KBM-7 (cell line): ENCODE measurements around the gene SPR.
"Not testable (repeated sequence)": the region's sequence is repeated elsewhere in the genome, so short reads cannot be mapped to it uniquely, and the experiment has no call there.

ENCODE experiments used
- DNase-seq: peaks from one replicate; pipeline ENCODE4 v3.0.0-alpha.2; 2015
- in situ Hi-C: fragments of 300-500 bp; cut with MboI; formaldehyde crosslinking; loops from 2 replicates; pipeline ENCODE4 v1.14.3; 2020; ENCODE audit warnings: low sequenced_read_pairs, low pct_unique_long_range_greater_than_20kb, mixed read lengths

Gene SPR

DNA sequence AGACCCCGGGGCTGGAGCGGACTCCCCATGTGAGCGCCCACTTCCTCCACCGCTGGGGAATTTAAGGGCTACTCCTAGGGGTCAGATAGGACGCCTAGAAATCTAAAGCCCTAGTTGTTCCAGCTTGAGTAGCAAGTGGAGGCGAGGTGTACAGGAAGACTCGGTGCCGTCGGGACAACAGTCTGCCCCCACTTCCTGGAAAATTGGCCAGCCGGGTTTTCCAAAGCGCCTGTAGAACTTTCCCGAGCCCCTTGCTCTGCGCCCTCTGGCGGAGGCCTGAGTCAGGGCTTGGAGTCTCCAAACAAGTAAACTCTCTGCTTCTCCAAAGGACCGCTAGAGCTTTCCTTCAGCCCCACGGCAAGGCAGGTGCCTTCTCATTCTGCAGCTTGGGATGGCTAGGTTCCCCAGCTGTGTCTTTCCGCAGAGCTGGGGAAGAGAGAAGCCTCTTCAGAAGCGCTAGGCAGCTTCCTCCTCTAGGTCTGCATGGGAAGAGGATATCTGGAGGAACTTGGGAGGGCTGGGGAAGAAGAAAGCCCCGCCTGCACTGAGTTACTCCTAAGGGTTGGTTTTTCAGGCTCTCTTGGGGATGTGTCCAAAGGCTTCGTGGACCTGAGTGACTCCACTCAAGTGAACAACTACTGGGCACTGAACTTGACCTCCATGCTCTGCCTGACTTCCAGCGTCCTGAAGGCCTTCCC lies 681 bp downstream of the SPR start:
- in situ Hi-C loops: no loop called here
- peak; percentile 84 for DNase-seq

DNA sequence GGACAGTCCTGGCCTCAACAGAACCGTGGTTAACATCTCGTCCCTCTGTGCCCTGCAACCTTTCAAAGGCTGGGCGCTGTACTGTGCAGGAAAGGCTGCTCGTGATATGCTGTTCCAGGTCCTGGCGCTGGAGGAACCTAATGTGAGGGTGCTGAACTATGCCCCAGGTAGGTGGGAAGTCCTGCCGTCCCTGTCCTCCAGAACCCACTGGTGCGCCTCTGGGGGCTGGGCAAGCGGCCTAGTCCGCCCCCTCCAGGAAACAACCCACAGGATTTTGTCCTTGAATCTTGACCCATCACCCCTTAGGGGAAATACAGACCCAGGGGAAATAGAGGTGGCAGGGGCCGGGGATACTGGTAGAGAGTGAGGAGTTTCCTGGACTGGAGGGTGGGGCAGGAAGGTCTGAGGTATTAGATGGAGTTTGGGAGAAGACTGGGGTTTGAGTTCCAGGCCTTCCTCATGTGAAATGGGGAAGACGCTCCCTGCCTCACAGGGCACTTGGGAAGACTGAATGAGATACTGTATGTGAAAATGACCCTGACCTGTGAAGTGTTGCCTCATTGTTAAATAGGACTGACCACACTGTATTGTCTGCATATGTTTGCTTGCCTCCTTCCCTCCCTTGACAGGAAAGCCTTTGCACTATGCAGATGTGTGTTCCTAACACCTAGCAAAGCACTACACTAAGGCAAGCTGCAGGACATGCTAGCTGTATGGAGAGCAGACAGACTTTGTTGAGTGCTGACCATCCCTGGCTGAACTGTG lies 1.4 kb downstream of the SPR start:
- in situ Hi-C loops: no loop called here
- no peak for DNase-seq

DNA sequence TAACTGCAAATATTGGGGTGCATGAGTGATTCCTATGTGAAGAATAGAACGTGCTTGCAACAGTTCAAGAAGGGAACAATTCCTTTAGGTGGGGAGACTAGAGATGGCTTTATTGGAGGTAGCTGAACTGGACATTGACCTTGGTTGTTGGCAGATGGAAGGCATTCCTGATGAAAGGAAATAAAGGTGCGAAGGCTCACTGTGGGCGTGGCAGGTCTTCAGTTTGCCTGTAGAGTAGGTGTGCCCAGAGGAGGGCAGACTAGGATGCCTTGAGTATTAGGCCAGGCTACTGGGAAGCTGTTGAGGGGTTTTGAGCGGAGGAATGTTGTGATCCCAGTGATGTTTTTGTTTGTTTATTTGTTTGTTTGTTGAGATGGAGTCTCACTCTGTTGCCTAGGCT lies 2.8 kb downstream of the SPR start:
- in situ Hi-C loops: no loop called here

DNA sequence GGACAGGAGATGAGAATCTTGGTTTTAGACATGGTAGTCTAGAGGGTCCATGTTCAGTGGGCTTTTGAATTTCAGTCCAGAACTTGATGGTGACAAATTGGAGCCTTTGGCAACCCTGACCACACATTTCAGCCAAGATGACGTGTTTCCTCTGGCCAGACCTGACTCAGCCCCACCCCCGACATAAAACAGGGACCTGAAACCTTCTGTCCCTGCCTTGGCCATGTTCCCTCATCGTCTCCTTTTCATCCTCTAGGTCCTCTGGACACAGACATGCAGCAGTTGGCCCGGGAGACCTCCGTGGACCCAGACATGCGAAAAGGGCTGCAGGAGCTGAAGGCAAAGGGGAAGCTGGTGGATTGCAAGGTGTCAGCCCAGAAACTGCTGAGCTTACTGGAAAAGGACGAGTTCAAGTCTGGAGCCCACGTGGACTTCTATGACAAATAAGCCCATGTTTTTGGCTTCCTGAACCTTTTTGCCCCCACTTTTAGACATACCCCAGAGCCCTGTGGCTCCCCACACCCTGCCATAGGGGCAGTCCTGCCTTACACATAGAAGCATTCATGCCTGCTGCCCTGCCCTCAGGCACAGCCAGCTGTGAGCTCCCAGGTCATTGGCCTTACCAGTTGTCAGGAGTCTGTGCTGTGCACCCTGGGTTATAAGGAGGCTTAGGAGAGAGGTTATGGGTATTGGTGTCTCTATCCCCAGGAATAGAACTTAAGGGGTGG lies 4.0 kb downstream of the SPR start:
- no peak for DNase-seq
- in situ Hi-C loops: no loop called here

More for the DNA sequence above, 2.8 kb downstream of the SPR start:
- no peak for DNase-seq

DNA sequence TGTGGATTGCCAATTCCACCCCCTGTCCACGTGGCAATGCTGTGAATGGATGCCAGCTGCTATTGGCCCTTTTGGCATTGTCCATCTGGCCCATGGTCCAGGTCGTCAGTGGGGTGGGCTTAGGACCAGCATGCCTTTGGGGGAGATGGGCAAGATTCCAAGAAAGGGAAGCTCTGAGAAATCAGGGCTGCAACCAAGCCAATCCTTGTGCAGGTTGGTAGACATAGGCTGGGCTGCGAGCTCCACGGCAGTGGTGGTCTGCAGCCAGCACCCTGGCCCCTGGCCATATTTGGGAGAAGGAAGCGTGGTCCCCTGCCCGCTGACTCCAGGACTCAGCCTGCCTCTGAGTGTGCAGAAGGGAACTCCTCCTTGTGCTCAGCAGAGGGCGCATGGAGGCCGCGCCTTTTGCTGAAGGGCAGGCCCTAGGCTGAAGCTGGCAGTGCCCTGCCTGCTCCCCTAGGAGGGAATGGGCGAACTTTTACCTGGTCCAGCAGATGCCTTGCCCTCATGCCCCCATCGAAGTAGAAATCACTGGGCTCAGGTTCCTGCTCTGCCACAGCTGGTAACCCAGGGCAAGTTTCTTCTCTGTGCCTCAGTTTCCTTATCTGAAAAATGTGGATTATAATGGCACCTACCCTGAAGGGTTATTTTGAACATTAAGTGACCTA lies 5.4 kb downstream of the SPR start:
- peak; percentile 57 for DNase-seq
- in situ Hi-C loops: no loop called here

DNA sequence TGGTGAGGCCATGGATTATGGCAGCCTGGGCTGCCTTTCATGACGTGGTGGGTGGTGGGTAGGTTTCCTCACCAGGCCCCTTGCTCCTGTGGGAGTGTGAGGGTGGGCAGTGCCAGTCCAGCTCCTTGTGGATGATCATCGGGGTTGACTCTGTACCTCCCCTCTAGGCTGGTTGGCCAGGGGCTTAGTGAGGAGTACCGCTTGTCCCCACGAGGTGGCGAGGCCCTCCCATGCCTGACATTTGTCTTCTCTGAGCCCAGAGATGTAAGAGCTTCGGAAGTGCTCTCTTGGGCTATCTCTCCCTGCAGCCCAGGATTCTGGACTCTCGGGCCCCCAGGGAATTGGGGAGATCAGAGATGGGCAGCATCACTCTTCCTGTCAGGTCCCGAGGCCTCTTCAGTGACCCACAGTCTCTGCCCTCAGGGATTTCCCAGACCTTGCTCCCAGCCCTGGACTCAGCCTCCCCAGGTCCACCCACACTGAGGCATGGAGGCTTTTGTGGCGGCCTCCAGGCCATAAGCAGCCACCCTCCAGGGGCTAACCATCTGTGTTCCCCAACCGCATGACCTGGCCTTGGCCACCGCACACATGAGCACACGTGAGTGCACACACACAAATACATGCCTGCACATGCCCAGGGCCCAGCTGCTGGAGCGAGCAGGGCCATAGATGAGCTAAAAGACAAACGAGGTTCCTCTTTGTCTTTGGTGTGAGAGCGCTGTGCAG lies 6.5 kb downstream of the SPR start:
- DNase-seq: peak; percentile 74
- in situ Hi-C loops: no loop called here

DNA sequence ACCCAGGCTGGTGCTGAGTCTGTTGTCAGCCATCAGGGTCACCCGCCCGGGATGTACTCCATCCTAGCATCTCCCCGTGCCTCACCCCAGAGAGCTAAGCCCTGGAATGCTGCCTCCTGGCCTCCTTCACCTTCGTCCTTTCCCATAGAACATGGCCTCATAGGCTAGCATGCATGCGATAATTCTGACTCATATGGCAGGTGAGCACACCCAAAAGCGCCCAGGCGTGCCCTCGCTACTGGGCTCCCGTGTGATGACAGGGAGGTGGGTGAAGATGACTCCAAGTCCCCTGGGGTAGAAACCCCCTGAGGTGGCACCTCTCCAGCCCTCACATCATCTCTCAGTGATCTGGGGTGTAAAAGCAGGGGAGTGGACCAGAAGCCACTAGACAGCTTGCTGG lies 7.3 kb downstream of the SPR start:
- in situ Hi-C loops: no loop called here
- no peak for DNase-seq

DNA sequence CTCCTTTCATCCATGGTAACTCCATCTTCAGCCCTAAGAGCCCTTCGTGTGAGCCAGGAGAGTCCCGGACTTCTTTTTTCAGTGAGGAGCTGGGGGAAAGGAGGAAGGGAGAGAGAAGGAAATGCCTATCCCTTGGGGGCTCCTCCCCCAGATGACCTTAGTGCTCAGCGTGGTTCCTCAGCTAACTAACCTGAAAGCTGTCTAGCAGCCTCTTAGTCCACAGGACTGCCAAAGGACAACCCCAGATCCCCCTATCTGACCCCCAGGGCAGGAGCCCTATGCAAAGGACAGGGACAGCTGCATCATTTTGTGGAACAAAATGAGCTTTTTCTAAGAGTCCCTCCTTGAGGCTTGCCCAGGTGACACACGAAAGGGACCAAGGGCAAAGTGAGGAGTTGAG lies 7.9 kb downstream of the SPR start:
- in situ Hi-C loops: no loop called here
- DNase-seq: no peak

DNA sequence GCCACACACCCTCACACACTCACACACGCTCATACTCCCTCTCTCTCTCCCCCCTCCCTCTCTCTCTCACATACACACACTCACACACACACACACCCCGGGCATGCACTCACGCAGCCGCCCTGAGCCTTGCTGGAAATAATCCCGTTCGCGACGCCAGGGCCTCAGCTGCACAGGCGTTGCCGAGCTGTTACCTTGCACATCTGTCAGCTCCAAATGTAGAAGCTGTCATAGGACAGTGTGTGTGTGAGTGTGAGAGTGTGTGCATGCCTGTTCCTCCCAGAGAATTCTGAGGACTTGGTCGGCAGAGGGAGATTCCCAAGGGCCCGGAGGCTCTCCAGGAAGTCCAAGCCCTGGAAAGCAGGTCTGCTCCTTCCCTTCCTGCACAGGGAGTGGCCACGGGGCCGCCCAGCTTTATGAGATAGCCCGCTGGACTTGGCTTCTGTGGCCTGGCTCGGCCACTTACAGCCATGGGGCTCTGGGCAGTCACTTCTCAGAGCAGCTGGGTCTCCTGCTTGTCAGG lies 8.6 kb downstream of the SPR start:
- in situ Hi-C loops: no loop called here

DNA sequence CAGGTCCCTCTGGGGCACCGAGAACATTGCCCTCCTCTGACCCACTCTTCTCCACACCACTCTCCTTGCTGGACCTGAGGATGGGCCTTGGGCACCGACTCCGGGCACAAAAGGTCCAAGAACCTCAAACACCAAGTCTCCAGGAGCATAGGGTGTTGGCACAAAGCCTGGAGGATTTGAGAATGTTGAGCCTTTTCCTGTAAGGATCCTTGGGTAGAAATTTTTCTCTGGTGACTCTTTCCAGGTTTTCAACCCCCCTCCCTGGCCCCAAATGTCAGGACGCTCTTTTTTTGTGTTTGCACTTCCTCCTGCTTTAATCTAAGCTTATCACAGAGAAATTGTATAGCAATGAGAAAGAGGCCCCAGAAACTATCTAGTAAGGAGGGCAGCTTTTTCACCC lies 9.2 kb downstream of the SPR start:
- in situ Hi-C loops: no loop called here
- no peak for DNase-seq

More for the DNA sequence above, 8.6 kb downstream of the SPR start:
- DNase-seq: no peak

DNA sequence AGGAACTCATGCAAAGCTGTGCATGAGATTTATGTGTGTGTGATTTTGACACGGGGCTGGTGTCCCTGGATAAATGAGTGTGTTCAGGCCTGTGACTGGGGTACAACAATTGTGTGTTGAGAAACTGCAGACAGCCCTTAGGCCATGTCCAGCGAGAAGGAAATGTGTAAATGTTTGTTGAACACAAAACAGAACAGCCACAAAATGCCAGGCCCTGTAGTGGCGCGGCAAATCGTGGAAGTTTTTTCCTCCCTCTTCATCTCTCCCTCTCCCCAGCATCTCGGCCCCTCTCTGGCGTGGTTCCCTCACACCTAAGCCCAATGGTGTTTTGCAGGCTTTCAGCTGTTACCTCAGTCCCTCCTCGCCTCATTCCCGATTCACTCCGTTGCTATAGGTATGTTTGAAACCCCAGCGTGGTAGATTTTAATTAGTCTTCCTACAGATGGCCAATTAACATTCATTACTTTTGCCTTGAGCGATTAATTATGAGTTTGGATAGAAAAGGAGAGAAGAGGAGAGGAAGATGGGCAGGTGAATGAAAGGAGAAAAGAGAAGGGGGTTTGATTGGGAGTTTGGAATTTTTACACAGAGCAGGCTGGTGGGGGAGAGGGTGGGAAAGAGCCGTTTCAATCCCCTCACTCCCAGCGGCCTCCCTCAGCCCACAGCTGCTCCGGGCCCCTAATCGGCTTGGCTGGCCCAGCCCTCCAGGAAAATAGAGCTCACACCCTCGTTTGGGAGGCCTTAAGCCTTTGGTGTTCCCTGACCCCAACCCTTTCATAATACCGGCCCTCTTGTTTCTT lies 10.8 kb downstream of the SPR start:
- in situ Hi-C loops: no loop called here
- DNase-seq: no peak

DNA sequence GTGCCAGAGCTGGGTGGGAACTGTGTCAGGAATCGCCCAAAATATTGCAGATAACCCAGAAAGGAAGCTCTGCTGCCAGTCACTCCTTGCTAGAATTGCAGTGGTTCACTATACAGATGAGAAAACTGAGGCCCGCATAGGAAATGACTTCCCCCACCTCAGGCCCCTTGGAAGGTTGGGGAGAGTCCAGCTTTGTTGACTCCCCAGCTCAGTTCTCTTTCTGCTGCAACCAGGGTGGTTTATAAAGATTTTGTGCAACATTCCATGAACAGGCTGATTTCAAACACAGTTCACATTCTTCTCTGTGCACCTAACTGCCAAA lies 11.3 kb downstream of the SPR start:
- in situ Hi-C loops: no loop called here

DNA sequence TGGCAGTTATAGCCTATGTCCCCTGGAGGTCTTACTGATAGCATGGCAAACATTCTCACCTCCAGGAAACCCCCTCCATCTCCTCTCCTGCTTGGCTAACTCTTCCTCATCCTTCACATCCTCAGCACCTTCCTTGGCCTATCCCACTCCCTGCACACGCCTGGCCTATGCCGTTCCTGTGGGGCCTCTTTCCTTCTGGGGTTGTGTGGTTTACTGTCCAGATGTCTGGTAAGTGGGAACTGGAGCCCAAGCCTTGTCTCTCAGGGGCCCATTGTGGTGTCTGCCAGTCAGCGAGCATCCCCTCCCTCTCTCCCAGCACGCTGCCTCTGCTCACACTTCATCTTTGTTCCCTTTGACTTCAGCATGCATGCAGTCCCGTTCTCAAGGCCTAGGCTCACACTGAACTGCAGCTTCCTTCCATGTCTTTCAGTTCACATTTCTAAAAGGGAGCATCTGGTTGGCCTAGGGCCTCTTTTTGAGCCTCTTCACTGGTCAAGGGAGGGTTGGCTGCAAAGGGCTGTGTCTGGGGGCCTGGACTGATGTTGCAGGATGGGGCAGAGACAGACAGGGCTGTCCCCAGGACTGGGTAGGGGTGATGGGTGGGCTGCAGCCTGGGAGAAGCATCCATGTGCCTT lies 13.1 kb downstream of the SPR start:
- no peak for DNase-seq
- in situ Hi-C loops: no loop called here

More for the DNA sequence above, 11.3 kb downstream of the SPR start:
- DNase-seq: no peak

DNA sequence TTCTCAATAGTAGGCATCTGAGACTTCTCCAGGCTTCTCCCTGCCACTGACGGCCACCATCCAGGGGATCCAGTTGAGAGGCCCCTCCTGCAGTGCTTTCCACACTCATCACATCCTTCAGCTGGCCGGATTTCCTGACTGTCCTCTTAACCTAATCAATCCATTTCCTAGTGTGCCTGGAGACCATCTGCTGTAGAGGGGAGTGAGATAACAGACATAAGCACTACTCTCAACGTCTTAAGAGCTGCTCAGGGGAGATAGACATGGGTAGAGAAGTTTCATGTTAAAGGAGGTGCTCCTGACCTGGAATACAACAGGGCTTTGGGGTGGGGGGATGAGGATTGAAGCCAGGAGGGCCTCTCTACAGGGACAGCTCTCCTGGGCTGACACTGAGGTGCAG lies 14.2 kb downstream of the SPR start:
- in situ Hi-C loops: no loop called here
- no peak for DNase-seq

DNA sequence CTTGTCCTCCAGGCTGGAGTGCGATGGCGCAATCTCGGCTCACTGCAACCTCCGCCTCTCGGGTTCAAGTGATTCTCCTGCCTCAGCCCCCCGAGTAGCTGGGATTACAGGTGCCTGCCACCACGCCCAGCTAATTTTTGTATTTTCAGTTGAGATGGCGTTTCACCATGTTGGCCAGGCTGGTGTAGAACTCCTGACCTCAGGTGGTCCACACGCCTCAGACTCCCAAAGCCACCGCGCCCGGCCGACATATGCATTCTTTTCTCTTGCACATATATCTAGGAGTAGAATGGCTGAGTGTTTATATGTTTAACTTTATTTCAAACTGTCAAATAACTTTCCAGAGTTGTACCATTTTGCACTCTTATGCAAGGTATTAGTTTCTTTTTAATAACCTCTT lies 20.2 kb downstream of the SPR start:
- DNase-seq, in situ Hi-C loops: not testable (repeated sequence)

DNA sequence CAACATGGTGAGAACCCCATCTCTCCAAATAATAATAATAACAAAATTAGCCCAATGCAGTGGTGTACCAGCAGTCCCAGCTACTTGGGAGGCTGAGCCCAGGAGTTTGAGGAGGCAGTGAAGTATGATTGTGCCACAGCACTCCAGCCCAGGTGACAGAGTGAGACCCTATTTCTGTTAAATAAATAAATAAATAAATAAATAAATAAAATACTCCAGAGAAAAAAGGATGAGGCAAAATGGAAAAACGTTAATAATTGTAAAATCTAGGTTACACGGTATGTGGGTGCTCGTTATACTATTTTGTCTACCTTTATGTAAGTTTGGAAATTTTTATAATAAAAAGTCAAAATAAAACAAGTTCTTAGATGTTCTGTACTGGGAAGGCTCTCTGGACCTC lies 21.5 kb downstream of the SPR start:
- DNase-seq: no peak
- in situ Hi-C loops: no loop called here

DNA sequence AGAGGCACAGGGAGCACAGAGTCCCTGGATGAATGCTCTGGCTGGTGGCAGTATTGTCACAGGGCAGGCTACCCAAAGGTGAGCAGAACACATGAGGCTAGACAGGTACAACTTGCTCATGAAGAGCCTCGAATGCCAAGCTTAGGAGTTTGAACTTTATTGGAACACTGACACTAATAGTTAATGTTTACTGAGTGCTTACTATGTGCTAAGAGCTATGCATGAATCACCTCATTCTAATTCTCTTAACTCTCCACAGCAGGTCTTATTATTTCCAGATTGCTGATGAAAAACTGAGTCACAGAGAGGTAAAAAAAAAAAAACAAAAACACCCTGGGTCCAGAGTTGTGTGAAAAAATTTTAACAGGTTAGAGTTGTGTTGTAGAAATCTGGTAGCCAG lies 24.0 kb downstream of the SPR start:
- no peak for DNase-seq
- in situ Hi-C loops: no loop called here
